ENCODE results near the gene AMPD1.

The AMPD1 gene

GRCh38 chr1:114700036-114700600 is 4.8 kb upstream of the AMPD1 start:
- DNase-seq (ENCODE audit: extremely low read depth in 1 of 2, low read depth in 1 of 2), result no peak

- no peak for DNase-seq (ENCODE audit: extremely low read depth in 1 of 2, low read depth in 1 of 2)
These were observed 1.5 kb upstream of the AMPD1 start for GRCh38 chr1:114696810-114697209.

GRCh38 chr1:114694540-114695310 is 621 bp downstream of the AMPD1 start:
- DNase-seq (ENCODE audit: extremely low read depth in 1 of 2, low read depth in 1 of 2), result no peak

- DNase-seq (ENCODE audit: extremely low read depth in 1 of 2, low read depth in 1 of 2), result no peak
These were observed 2.4 kb downstream of the AMPD1 start for GRCh38 chr1:114692947-114693346.

GRCh38 chr1:114691061-114691460 is 4.3 kb downstream of the AMPD1 start:
- DNase-seq (ENCODE audit: extremely low read depth in 1 of 2, low read depth in 1 of 2), result no peak

GRCh38 chr1:114690148-114690547 is 5.2 kb downstream of the AMPD1 start:
- no peak for DNase-seq (ENCODE audit: extremely low read depth in 1 of 2, low read depth in 1 of 2)

- no peak for DNase-seq (ENCODE audit: extremely low read depth in 1 of 2, low read depth in 1 of 2)
These were observed 6.8 kb downstream of the AMPD1 start for GRCh38 chr1:114688526-114688925.

GRCh38 chr1:114685851-114686250 is 9.5 kb downstream of the AMPD1 start:
- no peak for DNase-seq (ENCODE audit: extremely low read depth in 1 of 2, low read depth in 1 of 2)

GRCh38 chr1:114677691-114678090 is 17.7 kb downstream of the AMPD1 start:
- DNase-seq (ENCODE audit: extremely low read depth in 1 of 2, low read depth in 1 of 2), result no peak

- no peak for DNase-seq (ENCODE audit: extremely low read depth in 1 of 2, low read depth in 1 of 2)
These were observed 19.2 kb downstream of the AMPD1 start for GRCh38 chr1:114676115-114676514.

- DNase-seq (ENCODE audit: extremely low read depth in 1 of 2, low read depth in 1 of 2), result no peak
These were observed 23.4 kb downstream of the AMPD1 start for GRCh38 chr1:114671939-114672275.

- DNase-seq (ENCODE audit: extremely low read depth in 1 of 2, low read depth in 1 of 2), result no peak
These were observed 24.1 kb downstream of the AMPD1 start for GRCh38 chr1:114671011-114671938.

- peak; percentile 66 to 83 for DNase-seq (ENCODE audit: extremely low read depth in 1 of 2, low read depth in 1 of 2)
These were observed 25.0 kb downstream of the AMPD1 start for GRCh38 chr1:114670083-114671010.

GRCh38 chr1:114669562-114670082 is 25.7 kb downstream of the AMPD1 start, which contains the start of gene DENND2C:
Gene DENND2C (minus strand): TSS chr1:114670049. CDS start chr1:114625984, 44,065 bp downstream.
- no peak for DNase-seq (ENCODE audit: extremely low read depth in 1 of 2, low read depth in 1 of 2)

- no peak for DNase-seq (ENCODE audit: extremely low read depth in 1 of 2, low read depth in 1 of 2)
These were observed 26.4 kb downstream of the AMPD1 start for GRCh38 chr1:114668784-114669561.

- no peak for DNase-seq (ENCODE audit: extremely low read depth in 1 of 2, low read depth in 1 of 2)
These were observed 27.0 kb downstream of the AMPD1 start for GRCh38 chr1:114668373-114668772.

GRCh38 chr1:114666954-114667353 is 28.4 kb downstream of the AMPD1 start:
- no peak for DNase-seq (ENCODE audit: extremely low read depth in 1 of 2, low read depth in 1 of 2)

- DNase-seq (ENCODE audit: extremely low read depth in 1 of 2, low read depth in 1 of 2), result no peak
These were observed 35.1 kb downstream of the AMPD1 start for GRCh38 chr1:114660238-114660637.

- no peak for DNase-seq (ENCODE audit: extremely low read depth in 1 of 2, low read depth in 1 of 2)
These were observed 43.5 kb downstream of the AMPD1 start for GRCh38 chr1:114651893-114652292.

Measured in stimulated activated CD8-positive, alpha-beta memory T cell treated with anti-CD3 and anti-CD28 coated beads, Interleukin-7, amount 100 ng/mL, for 48 hours (primary cell).